Esophagus muscularis mucosa (tissue), 4 donors: Measurements from ENCODE around the gene RBX1. TPM values are rescaled to one million over a fixed set of nuclear protein-coding genes. Genes with fewer than 3 reads are reported as not detected.

Source experiments
- DNase-seq: peaks from one replicate; pipeline ENCODE4 v3.0.0-alpha.2; 2017; ENCODE audit errors: extremely low spot score
- H3K27ac ChIP-seq, 4 donors: fragments of 200-600 bp; sonication (generic); replicated peaks in 1 of 4; 1 replicate in 3 of 4; 2 replicates in 1 of 4; pipeline ENCODE4 v1.5.1; 2016 to 2019; ENCODE audit warnings: mild to moderate bottlenecking in 1 of 4
- H3K27me3 ChIP-seq, 4 donors: fragments of 200-600 bp; sonication (generic); one replicate each; pipeline versions ENCODE4 v1.5.1 to v1.6.0; 2016 to 2019
- H3K36me3 ChIP-seq, 4 donors: fragments of 200-600 bp; sonication (generic); one replicate each; pipeline ENCODE4 v1.5.1; 2016 to 2019
- H3K4me1 ChIP-seq, 4 donors: fragments of 200-600 bp; sonication (generic); one replicate each; pipeline ENCODE4 v1.5.1; 2016 to 2019
- H3K4me3 ChIP-seq, 4 donors: fragments of 200-600 bp; sonication (generic); 1 replicate in 2 of 4; 2 replicates in 2 of 4; pipeline ENCODE4 v1.5.1; 2016 to 2019; ENCODE audit warnings: mild to moderate bottlenecking in 4 of 4, moderate library complexity in 1 of 4
- H3K9me3 ChIP-seq, 4 donors: fragments of 200-600 bp; sonication (generic); 1 replicate in 3 of 4; 2 replicates in 1 of 4; pipeline ENCODE4 v1.5.1; 2016 to 2019
- EP300 ChIP-seq: sonication (generic); formaldehyde crosslinking; IDR thresholded peaks from one replicate; pipeline ENCODE4 v1.6.1; 2017; ENCODE audit warnings: antibody characterized with exemption
- POLR2A ChIP-seq: fragments of 450-650 bp; IDR thresholded peaks from one replicate; pipeline ENCODE4 v1.6.1; 2017; ENCODE audit warnings: antibody characterized with exemption, moderate library complexity, mild to moderate bottlenecking, low read depth
- POLR2AphosphoS5 ChIP-seq, 2 donors: sonication (generic); formaldehyde crosslinking; IDR thresholded peaks; one replicate each; pipeline ENCODE4 v1.6.1; 2017; ENCODE audit warnings: antibody characterized with exemption in 2 of 2
- WGBS: methylation state at CpG from one replicate; pipeline ENCODE4 v1.1.5; 2018; 5-methylcytosine and 5-hydroxymethylcytosine counted together
- intact Hi-C: fragments of 100-400 bp; cut with DNase I; formaldehyde crosslinking; loops from one replicate; pipeline ENCODE4 v1.15.1; 2023
- total RNA-seq, 4 donors: library from RNA; depleted of rRNA; stranded (reverse); fragments of >200 nt; gene quantifications; one replicate each; pipeline versions ENCODE4 v1.1.0 to v1.2.1, GENCODE V29; 2016
- TF ChIP-seq, protein P1 (sequence below), 3 experiments: fragments of 200-600 bp in 2 of 3; fragments of 450-650 bp in 1 of 3; sonication (generic) in 2 of 3; IDR thresholded peaks; one replicate each; pipeline ENCODE4 v1.5.1; 2017 to 2019; ENCODE audit warnings: antibody characterized with exemption in 3 of 3, mild to moderate bottlenecking in 2 of 3, moderate library complexity in 1 of 3

The RBX1 gene
- total RNA-seq, 4 donors from 2014 or later, result 35.6 to 44.4 (median 39.6) TPM

DNA sequence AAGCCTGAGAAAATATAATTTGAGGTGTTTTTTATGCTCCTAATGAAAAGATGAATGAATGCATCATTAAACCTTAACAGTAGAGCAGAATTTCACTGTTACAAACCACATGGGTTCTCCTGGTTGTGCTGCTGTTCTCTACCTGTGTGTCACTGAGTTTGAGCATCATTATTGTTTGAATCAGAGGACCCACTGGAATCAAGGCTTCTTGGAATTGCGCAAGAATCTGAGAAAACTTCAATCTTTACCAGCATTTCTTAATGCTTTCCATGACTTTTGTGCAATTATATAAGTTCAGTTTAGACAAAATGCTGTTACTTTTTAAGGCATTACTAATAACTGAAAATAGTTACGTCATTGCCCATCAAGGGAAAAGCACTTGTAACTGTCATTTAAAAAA is 18.8 kb upstream of the RBX1 start:
- Histone ChIP-seq H3K9me3 (no peaks in the 10 kb centered on the region), H3K4me1 (no peaks in the 10 kb centered on the region), H3K36me3 (peaks cover 11 to 56% (median 28%) of the 10 kb centered on the region in 4 donors), H3K27ac (no peak overlapping the region), H3K27me3 (no peaks in the 10 kb centered on the region), H3K4me3 (no peak overlapping the region)
- DNase-seq, result no peak
- TF ChIP-seq POLR2A, result no peak
- TF ChIP-seq, protein P1, sequence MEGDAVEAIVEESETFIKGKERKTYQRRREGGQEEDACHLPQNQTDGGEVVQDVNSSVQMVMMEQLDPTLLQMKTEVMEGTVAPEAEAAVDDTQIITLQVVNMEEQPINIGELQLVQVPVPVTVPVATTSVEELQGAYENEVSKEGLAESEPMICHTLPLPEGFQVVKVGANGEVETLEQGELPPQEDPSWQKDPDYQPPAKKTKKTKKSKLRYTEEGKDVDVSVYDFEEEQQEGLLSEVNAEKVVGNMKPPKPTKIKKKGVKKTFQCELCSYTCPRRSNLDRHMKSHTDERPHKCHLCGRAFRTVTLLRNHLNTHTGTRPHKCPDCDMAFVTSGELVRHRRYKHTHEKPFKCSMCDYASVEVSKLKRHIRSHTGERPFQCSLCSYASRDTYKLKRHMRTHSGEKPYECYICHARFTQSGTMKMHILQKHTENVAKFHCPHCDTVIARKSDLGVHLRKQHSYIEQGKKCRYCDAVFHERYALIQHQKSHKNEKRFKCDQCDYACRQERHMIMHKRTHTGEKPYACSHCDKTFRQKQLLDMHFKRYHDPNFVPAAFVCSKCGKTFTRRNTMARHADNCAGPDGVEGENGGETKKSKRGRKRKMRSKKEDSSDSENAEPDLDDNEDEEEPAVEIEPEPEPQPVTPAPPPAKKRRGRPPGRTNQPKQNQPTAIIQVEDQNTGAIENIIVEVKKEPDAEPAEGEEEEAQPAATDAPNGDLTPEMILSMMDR (IDR thresholded peaks at IDR 0.05), result no peak
- TF ChIP-seq POLR2AphosphoS5 (IDR thresholded peaks at IDR 0.05), result no peak
- no peak for TF ChIP-seq EP300
- 91% methylated on average over 2 of the region's 2 CpGs for WGBS
- intact Hi-C loops, result no loop called here

DNA sequence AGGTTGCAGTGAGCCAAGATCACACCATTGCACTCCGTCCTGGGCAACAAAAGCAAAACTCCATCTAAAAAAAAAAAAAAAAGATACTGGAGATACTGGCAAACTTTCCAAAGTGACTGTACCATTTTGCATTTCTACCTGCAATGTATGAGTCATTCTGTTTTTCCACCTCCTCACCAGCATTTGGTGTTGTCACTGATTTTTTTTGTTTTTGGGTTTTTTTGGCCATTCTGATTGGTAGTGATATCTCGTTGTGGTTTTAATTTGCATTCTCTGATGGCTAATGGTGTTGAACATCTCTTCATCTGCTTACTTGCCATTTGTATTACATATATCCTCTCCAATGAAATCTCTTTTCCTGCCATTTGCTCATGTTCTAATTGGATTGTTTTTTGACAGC is 12.0 kb upstream of the RBX1 start:
- no peak overlapping the region for H3K27ac ChIP-seq
- TF ChIP-seq POLR2AphosphoS5 (IDR thresholded peaks at IDR 0.05) (no peak), POLR2A (no peak), EP300 (no peak)
- TF ChIP-seq, protein P1 (IDR thresholded peaks at IDR 0.05), result no peak
- no peaks in the 10 kb centered on the region for H3K9me3 ChIP-seq
- H3K4me1 ChIP-seq, result no peaks in the 10 kb centered on the region
- peaks cover 0 to 5% (median under 1%) of the 10 kb centered on the region in 4 donors for H3K36me3 ChIP-seq
- 89% methylated on average over 2 of the region's 2 CpGs for WGBS
- DNase-seq, result no peak
- intact Hi-C loops, result no loop called here
- no peaks in the 10 kb centered on the region for H3K27me3 ChIP-seq
- no peak overlapping the region for H3K4me3 ChIP-seq

DNA sequence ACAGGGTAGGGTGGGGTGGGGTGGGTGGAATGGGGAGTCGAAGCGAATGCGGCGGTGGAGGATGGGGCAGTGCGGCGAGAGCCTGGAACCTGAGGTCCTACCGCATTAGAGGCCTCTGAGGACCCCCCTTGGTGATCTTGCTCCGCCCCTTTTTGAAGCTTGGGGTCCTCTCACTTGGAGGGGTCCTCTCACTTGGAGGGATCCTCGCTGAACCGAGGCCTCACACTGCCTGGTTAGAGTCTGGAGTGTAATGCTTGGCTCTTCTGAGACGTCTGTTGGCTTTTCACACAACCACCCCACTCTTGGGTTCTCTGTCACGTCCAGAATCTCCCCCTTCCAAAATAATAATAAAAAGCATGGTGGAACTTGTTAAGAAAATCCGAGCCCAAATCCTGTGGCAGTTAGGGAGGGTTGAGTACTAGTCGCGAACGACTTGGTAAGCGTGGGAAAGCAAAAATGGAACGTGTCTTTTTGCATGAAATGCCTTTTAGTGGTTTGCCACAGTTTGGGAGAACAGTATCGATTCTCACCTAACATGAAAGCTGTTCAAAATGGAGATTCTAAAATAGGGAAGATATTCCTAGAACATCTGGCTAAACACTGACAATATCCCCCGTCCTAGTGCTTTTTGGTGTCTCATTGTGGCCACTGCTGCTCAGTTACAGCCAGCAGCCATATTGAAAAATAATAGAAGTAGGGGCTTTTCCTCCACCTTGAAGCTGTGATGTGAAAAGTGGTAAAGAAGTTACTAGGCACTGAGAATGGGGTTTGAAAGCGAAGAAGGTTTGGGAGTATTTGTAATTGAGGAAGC is 822 bp downstream of the RBX1 start:
- intact Hi-C loops, result loop anchor here (1.0 to 2.0 kb wide), 2 partner anchors 71 to 139 kb away; no protein-coding TSS in a partner anchor
- WGBS, result 7% methylated on average over 20 of the region's 21 CpGs
- Histone ChIP-seq H3K27ac (peak overlapping the region; percentile 90 to 98 (median 96)), H3K9me3 (no peaks in the 10 kb centered on the region), H3K27me3 (no peaks in the 10 kb centered on the region), H3K4me1 (peaks cover 31 to 45% (median 40%) of the 10 kb centered on the region in 4 donors), H3K36me3 (peaks cover 15 to 33% (median 29%) of the 10 kb centered on the region in 4 donors), H3K4me3 (peak overlapping the region; percentile 71 to 91 (median 86))
- TF ChIP-seq POLR2A (no peak), POLR2AphosphoS5 (IDR thresholded peaks at IDR 0.05) (no peak), EP300 (no peak)
- TF ChIP-seq, protein P1 (IDR thresholded peaks at IDR 0.05), result no peak
- DNase-seq, result no peak

DNA sequence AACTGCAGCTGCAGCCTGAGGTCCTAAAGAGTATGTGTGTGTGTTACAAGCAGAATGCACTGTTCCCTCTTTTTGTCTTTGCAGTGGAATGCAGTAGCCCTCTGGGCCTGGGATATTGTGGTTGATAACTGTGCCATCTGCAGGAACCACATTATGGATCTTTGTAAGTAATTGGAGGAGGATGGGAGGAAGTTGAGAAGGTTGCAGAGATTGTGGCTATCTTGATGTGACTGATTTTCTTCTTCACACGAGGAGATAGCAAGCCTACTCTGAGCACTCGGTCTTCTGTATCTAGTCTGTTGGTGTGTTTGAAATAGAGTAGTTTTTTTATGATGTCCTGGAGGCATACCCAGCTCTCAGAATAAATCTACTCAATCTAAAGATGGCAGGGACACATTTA is 2.3 kb downstream of the RBX1 start:
- no peaks in the 10 kb centered on the region for H3K27me3 ChIP-seq
- DNase-seq, result no peak
- no peak overlapping the region for H3K27ac ChIP-seq
- 64% methylated on average over 2 of the region's 2 CpGs for WGBS
- H3K9me3 ChIP-seq, result no peaks in the 10 kb centered on the region
- H3K4me1 ChIP-seq, result peaks cover 31 to 45% (median 40%) of the 10 kb centered on the region in 4 donors
- TF ChIP-seq EP300, result no peak
- TF ChIP-seq, protein P1 (IDR thresholded peaks at IDR 0.05), result no peak
- H3K4me3 ChIP-seq, result no peak overlapping the region
- intact Hi-C loops, result no loop called here
- H3K36me3 ChIP-seq, result peaks cover 15 to 48% (median 39%) of the 10 kb centered on the region in 4 donors
